Measurements from ENCODE around the gene HOTAIR.
A peak's percentile ranks its signal among the peaks of the same experiment; 100 is the strongest.

GRCh38 chr12:53990311-53991076 is 15.7 kb upstream of the HOTAIR start:
- TF ChIP-seq CTCF (IDR thresholded peaks at IDR 0.05; ENCODE audit: low read length), result no peak
- TF ChIP-seq EZH2 (optimal IDR thresholded peaks at IDR 0.05; ENCODE audit: low read depth, low read length), result peak; percentile 79
- TF ChIP-seq EZH2phosphoT487 (IDR thresholded peaks at IDR 0.05; ENCODE audit: low read length), result no peak

Data from MM.1S (cell line).